Measurements from ENCODE around the gene FBXO3.

- TF ChIP-seq POLR2A (IDR thresholded peaks at IDR 0.05) (peak; percentile 91 to 97), CTCF (IDR thresholded peaks at IDR 0.05) (peak in 1 of 5 experiments; percentile 29)
Measured at GRCh38 chr11:33736148-33736812, 38.0 kb downstream of the FBXO3 start, which contains the start of gene CD59.

Data from tibial nerve (tissue), 3 donors.